Measurements from ENCODE around the gene VOPP1. TPM values are rescaled to one million over a fixed set of nuclear protein-coding genes. Genes with fewer than 3 reads are reported as not detected.

VOPP1 gene
- total RNA-seq, 1 experiment from 2014 or later = 30.3 TPM

DNA sequence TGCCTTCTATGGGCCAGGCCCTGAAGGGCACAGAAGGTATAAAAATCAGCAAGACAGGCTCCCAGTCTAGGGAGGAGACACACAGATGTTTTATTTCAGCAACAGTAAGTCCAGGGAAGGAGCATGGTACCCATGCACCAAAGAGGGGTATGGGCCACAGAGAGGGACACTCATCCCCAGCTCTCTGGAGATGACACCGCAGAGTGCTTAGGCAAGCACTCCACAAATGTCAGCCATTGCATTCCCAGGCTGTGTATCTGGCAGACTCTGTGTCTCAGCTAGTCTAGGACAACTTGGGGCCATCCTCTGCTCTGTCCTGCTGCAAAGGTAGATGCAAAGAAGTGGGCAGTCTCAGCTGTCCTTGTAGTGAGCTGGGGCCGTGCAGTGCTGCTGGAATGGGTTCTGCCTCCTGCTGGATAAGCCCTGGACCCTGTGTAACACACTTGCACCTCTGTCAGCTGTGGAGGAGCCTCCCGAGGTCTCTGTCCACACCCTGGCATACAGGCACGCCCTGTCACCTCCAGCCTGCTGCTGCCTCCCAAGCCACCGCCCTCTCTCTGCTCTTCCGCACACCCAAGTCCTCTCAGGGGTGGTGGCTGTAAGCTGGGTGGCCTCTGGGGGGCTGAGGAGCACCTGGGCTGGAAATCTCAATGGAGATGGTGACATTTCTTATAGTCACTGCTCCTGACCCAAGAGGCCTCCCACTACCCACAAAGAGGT lies 57.6 kb downstream of the VOPP1 start:
- Histone ChIP-seq H3K4me2 (ENCODE audit: low read length) (no peak overlapping the region), H4K20me1 (ENCODE audit: insufficient read depth) (no peaks in the 10 kb centered on the region), H3K4me3 (replicated peaks in 1 of 2; ENCODE audit: low read depth in 1 of 2, low read length in 2 of 2) (no peak overlapping the region), H3K9ac (ENCODE audit: low read length) (no peak overlapping the region), H3K9me3 (ENCODE audit: control insufficient read depth in 1 of 2, insufficient read depth in 1 of 2, low read depth in 1 of 2, low read length in 2 of 2) (no peaks in the 10 kb centered on the region), H3K36me3 (ENCODE audit: control insufficient read depth in 1 of 2, insufficient read depth in 2 of 2, low read length in 2 of 2) (peaks cover 2 to 3% of the 10 kb centered on the region in 2 experiments; a peak in 1 of 4 replicates), H3K27me3 (ENCODE audit: insufficient read depth, low read length) (no peaks in the 10 kb centered on the region), H3K4me1 (ENCODE audit: control insufficient read depth in 1 of 2, insufficient read depth in 2 of 2, low read length in 2 of 2) (no peaks in the 10 kb centered on the region), H3K79me2 (ENCODE audit: insufficient read depth, low read length) (no peaks in the 10 kb centered on the region), H3K9me2 (ENCODE audit: insufficient read depth) (no peaks in the 10 kb centered on the region), H3K27ac (ENCODE audit: low read depth, low read length) (no peak overlapping the region), H2AFZ (ENCODE audit: low read depth, low read length, poor library complexity, severe bottlenecking) (no peak overlapping the region)
- RAD21 ChIA-PET (ENCODE audit: low non-redundant PET in 1 of 2, low total read pairs in 2 of 2, uncharacterized antibody in 2 of 2, unreplicated experiment in 2 of 2) = no interaction called here
- no TSS peak for BruUV-seq (replicated peaks)
- no peak for TF ChIP-seq ZFX (IDR thresholded peaks at IDR 0.05)
- TF ChIP-seq ZNF274 (IDR thresholded peaks at IDR 0.05; ENCODE audit: low read depth, low read length) = no peak
- no peak for TF ChIP-seq TCF7L2 (IDR thresholded peaks at IDR 0.05; ENCODE audit: borderline replicate concordance, extremely low read depth, insufficient read depth, insufficient read length)
- TF ChIP-seq, protein P1, sequence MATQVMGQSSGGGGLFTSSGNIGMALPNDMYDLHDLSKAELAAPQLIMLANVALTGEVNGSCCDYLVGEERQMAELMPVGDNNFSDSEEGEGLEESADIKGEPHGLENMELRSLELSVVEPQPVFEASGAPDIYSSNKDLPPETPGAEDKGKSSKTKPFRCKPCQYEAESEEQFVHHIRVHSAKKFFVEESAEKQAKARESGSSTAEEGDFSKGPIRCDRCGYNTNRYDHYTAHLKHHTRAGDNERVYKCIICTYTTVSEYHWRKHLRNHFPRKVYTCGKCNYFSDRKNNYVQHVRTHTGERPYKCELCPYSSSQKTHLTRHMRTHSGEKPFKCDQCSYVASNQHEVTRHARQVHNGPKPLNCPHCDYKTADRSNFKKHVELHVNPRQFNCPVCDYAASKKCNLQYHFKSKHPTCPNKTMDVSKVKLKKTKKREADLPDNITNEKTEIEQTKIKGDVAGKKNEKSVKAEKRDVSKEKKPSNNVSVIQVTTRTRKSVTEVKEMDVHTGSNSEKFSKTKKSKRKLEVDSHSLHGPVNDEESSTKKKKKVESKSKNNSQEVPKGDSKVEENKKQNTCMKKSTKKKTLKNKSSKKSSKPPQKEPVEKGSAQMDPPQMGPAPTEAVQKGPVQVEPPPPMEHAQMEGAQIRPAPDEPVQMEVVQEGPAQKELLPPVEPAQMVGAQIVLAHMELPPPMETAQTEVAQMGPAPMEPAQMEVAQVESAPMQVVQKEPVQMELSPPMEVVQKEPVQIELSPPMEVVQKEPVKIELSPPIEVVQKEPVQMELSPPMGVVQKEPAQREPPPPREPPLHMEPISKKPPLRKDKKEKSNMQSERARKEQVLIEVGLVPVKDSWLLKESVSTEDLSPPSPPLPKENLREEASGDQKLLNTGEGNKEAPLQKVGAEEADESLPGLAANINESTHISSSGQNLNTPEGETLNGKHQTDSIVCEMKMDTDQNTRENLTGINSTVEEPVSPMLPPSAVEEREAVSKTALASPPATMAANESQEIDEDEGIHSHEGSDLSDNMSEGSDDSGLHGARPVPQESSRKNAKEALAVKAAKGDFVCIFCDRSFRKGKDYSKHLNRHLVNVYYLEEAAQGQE (IDR thresholded peaks at IDR 0.05; ENCODE audit: low read depth) = no peak
- TF ChIP-seq EZH2phosphoT487 (IDR thresholded peaks at IDR 0.05; ENCODE audit: borderline replicate concordance) = no peak
- TF ChIP-seq CBX3 (IDR thresholded peaks at IDR 0.05; ENCODE audit: low read depth) = no peak
- TF ChIP-seq, protein P2, sequence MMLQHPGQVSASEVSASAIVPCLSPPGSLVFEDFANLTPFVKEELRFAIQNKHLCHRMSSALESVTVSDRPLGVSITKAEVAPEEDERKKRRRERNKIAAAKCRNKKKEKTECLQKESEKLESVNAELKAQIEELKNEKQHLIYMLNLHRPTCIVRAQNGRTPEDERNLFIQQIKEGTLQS (IDR thresholded peaks at IDR 0.05) = no peak
- TF ChIP-seq SP1 (IDR thresholded peaks at IDR 0.05; ENCODE audit: low read depth) = no peak
- intact Hi-C loops (cut with micrococcal nuclease) = no loop called here
- ATAC-seq (peak; percentile 42; the same call in 1 of the 2 replicates), DNase-seq (ENCODE audit: low read depth, low spot score) (no peak)
- CTCF ChIA-PET = no interaction called here
- POLR2A ChIA-PET = no interaction called here

Data from HCT116 (cell line).